ENCODE results near the gene AKNAD1.

- TF ChIP-seq CTCF (IDR thresholded peaks at IDR 0.05) = no peak
- TF ChIP-seq POLR2A (IDR thresholded peaks at IDR 0.05) = no peak
- no peak for TF ChIP-seq POLR2AphosphoS5 (IDR thresholded peaks at IDR 0.05)
These were observed 28.1 kb upstream of the AKNAD1 start for GRCh38 chr1:108884968-108885367.

All from breast epithelium (tissue), 3 donors.